SHP77 treated with DMSO at 0.1 percent for 48 hours (cell line): ENCODE measurements around the gene RTN4.
"Not testable (repeated sequence)": the region's sequence is repeated elsewhere in the genome, so short reads cannot be mapped to it uniquely, and the experiment has no call there.

ENCODE experiments used
- DNase-seq: peaks from one replicate; lab custom pipeline; 2025; lab: John Stamatoyannopoulos, UW

Gene RTN4

GRCh38 chr2:55009277-55010060, 40.8 kb downstream of the RTN4 start:
- DNase-seq: no peak

- no peak for DNase-seq
These were observed 43.9 kb downstream of the RTN4 start for GRCh38 chr2:55006306-55006705.

GRCh38 chr2:55003706-55004639, 46.3 kb downstream of the RTN4 start:
- DNase-seq: no peak

GRCh38 chr2:55001716-55002115, 48.5 kb downstream of the RTN4 start:
- DNase-seq: no peak

- no peak for DNase-seq
These were observed 49.9 kb downstream of the RTN4 start for GRCh38 chr2:55000341-55000740.

- peak; percentile 23 for DNase-seq
These were observed 51.1 kb downstream of the RTN4 start for GRCh38 chr2:54999182-54999581.

GRCh38 chr2:54997826-54998225, 52.4 kb downstream of the RTN4 start:
- no peak for DNase-seq

GRCh38 chr2:54995553-54995952, 54.7 kb downstream of the RTN4 start:
- DNase-seq: no peak

GRCh38 chr2:54990694-54991093, 59.6 kb downstream of the RTN4 start:
- DNase-seq: not testable (repeated sequence)

GRCh38 chr2:54988612-54989011, 61.6 kb downstream of the RTN4 start:
- no peak for DNase-seq

- no peak for DNase-seq
These were observed 64.0 kb downstream of the RTN4 start for GRCh38 chr2:54986264-54986663.

GRCh38 chr2:54984476-54984875, 65.8 kb downstream of the RTN4 start:
- no peak for DNase-seq

GRCh38 chr2:54983345-54984220, 66.7 kb downstream of the RTN4 start:
- no peak for DNase-seq

GRCh38 chr2:54981385-54981784, 68.9 kb downstream of the RTN4 start:
- no peak for DNase-seq

GRCh38 chr2:54979321-54980044, 70.8 kb downstream of the RTN4 start:
- no peak for DNase-seq

GRCh38 chr2:54977149-54977548, 73.1 kb downstream of the RTN4 start:
- no peak for DNase-seq

- no peak for DNase-seq
These were observed 74.4 kb downstream of the RTN4 start for GRCh38 chr2:54975598-54976492.

GRCh38 chr2:54975175-54975574, 75.1 kb downstream of the RTN4 start:
- no peak for DNase-seq

GRCh38 chr2:54969940-54970338, 80.3 kb downstream of the RTN4 start:
- no peak for DNase-seq

GRCh38 chr2:54969295-54969939, 80.8 kb downstream of the RTN4 start:
- no peak for DNase-seq
